NCI-H187 (cell line): Measurements from ENCODE around the gene RNF7.
"Not testable (repeated sequence)": the region's sequence is repeated elsewhere in the genome, so short reads cannot be mapped to it uniquely, and the experiment has no call there.

ENCODE experiments used
- DNase-seq, 2 experiments: peaks; one replicate each; lab custom pipeline; 2025; lab: John Stamatoyannopoulos, UW

RNF7 gene

GRCh38 chr3:141738022-141738890, at the start of gene RNF7:
TSS of gene RNF7 (plus strand) at chr3:141738298. CDS start at chr3:141738342, 44 bp downstream.
- peak; percentile 93 to 96 for DNase-seq

GRCh38 chr3:141690431-141691072, 47.5 kb upstream of the RNF7 start:
- no peak for DNase-seq

- not testable (repeated sequence) for DNase-seq
Observed at GRCh38 chr3:141691471-141691870, 46.6 kb upstream of the RNF7 start.

- DNase-seq = not testable (repeated sequence)
Observed at GRCh38 chr3:141692973-141693372, 45.1 kb upstream of the RNF7 start.

GRCh38 chr3:141699324-141699723, 38.8 kb upstream of the RNF7 start:
- DNase-seq = no peak

- no peak for DNase-seq
Observed at GRCh38 chr3:141699897-141700296, 38.2 kb upstream of the RNF7 start.

- not testable (repeated sequence) for DNase-seq
Observed at GRCh38 chr3:141703367-141703766, 34.7 kb upstream of the RNF7 start.

GRCh38 chr3:141707741-141708203, 30.3 kb upstream of the RNF7 start:
- DNase-seq = no peak

GRCh38 chr3:141708367-141708766, 29.7 kb upstream of the RNF7 start:
- no peak for DNase-seq

- DNase-seq = no peak
Observed at GRCh38 chr3:141709126-141709770, 28.9 kb upstream of the RNF7 start.

- no peak for DNase-seq
Observed at GRCh38 chr3:141710121-141710520, 28.0 kb upstream of the RNF7 start.

- no peak for DNase-seq
Observed at GRCh38 chr3:141710888-141711616, 27.0 kb upstream of the RNF7 start.

GRCh38 chr3:141714671-141715070, 23.4 kb upstream of the RNF7 start:
- DNase-seq = no peak

GRCh38 chr3:141722081-141722480, 16.0 kb upstream of the RNF7 start:
- DNase-seq = no peak

GRCh38 chr3:141722648-141723047, 15.4 kb upstream of the RNF7 start:
- no peak for DNase-seq

GRCh38 chr3:141723255-141723654, 14.8 kb upstream of the RNF7 start:
- no peak for DNase-seq

- DNase-seq = no peak
Observed at GRCh38 chr3:141724186-141724585, 13.9 kb upstream of the RNF7 start.

GRCh38 chr3:141725036-141725435, 13.1 kb upstream of the RNF7 start:
- no peak for DNase-seq

GRCh38 chr3:141726483-141726882, 11.6 kb upstream of the RNF7 start:
- no peak for DNase-seq

- DNase-seq = no peak
Observed at GRCh38 chr3:141728355-141728892, 9.7 kb upstream of the RNF7 start.

- DNase-seq = no peak
Observed at GRCh38 chr3:141729240-141729639, 8.9 kb upstream of the RNF7 start.

- no peak for DNase-seq
Observed at GRCh38 chr3:141735176-141735575, 2.9 kb upstream of the RNF7 start.
